H1 (cell line): ENCODE results near the gene CPE. TPM values are rescaled to one million over a fixed set of nuclear protein-coding genes. Genes with fewer than 3 reads are reported as not detected.

Source experiments
- CTCF ChIA-PET: fragments of 300-600 bp; sonication (Branson Sonifier 250); formaldehyde crosslinking; loops from one replicate; lab custom pipeline; 2021; ENCODE audit not compliant: partially characterized antibody; lab: Charles Lee
- POLR2A ChIA-PET: fragments of 300-600 bp; sonication (Branson Sonifier 250); formaldehyde crosslinking; loops from one replicate; lab custom pipeline; 2021; ENCODE audit warnings: inconsistent platforms; ENCODE audit not compliant: partially characterized antibody; lab: Charles Lee
- DNase-seq, 2 experiments: peaks; one replicate each; pipeline versions ENCODE4 v3.0.0 to v3.0.0-alpha.2; 2010 to 2022; ENCODE audit warnings: low spot score in 2 of 2, low read depth in 1 of 2, mixed read lengths in 1 of 2
- FAIRE-seq: peaks from 2 replicates; lab custom pipeline; 2011; peaks lifted over from hg19 to GRCh38; lab: Jason Lieb, UNC
- H2AFZ ChIP-seq: 2 replicates; pipeline ENCODE4 v1.8.1; 2012; ENCODE audit warnings: low read length, inconsistent platforms
- H2AK5ac ChIP-seq: 2 replicates; pipeline ENCODE4 v1.6.1; 2013; ENCODE audit warnings: low read depth, low read length
- H2BK120ac ChIP-seq: replicated peaks from 2 replicates; pipeline ENCODE3; 2013; ENCODE audit warnings: low read depth, low read length, inconsistent platforms
- H2BK12ac ChIP-seq: 2 replicates; pipeline ENCODE4 v1.6.1; 2013; ENCODE audit warnings: low read depth, low read length
- H2BK15ac ChIP-seq: 2 replicates; pipeline ENCODE4 v1.6.1; 2013; ENCODE audit warnings: low read length
- H2BK20ac ChIP-seq: 2 replicates; pipeline ENCODE4 v1.6.1; 2013; ENCODE audit warnings: low read length
- H2BK5ac ChIP-seq: 2 replicates; pipeline ENCODE4 v1.6.1; 2013; ENCODE audit warnings: low read depth, low read length
- H3K14ac ChIP-seq: 2 replicates; pipeline ENCODE4 v1.6.1; 2013; ENCODE audit warnings: inconsistent platforms; ENCODE audit not compliant: insufficient read length
- H3K18ac ChIP-seq: 2 replicates; pipeline ENCODE4 v1.6.1; 2013; ENCODE audit warnings: low read length; ENCODE audit errors: extremely low read depth
- H3K23ac ChIP-seq: 2 replicates; pipeline ENCODE4 v1.6.1; 2013; ENCODE audit warnings: inconsistent platforms; ENCODE audit not compliant: insufficient read length
- H3K23me2 ChIP-seq: 2 replicates; pipeline ENCODE4 v1.6.1; 2013; ENCODE audit warnings: low read depth, low read length
- H3K27ac ChIP-seq: 2 replicates; pipeline ENCODE4 v1.6.1; 2011; ENCODE audit warnings: low read depth, low read length, inconsistent platforms
- H3K27me3 ChIP-seq, 4 experiments: replicated peaks in 1 of 4; 1 replicate in 1 of 4; 2 replicates in 3 of 4; pipeline versions ENCODE4 v1.6.1 to v1.8.1; 2011 to 2013; ENCODE audit warnings: low read length in 3 of 4, mild to moderate bottlenecking in 3 of 4, inconsistent platforms in 2 of 4, mixed read lengths in 2 of 4, moderate library complexity in 1 of 4; ENCODE audit not compliant: control insufficient read depth in 3 of 4, insufficient read depth in 3 of 4; ENCODE audit errors: extremely low read depth in 1 of 4
- H3K36me3 ChIP-seq, 4 experiments: 2 replicates each; pipeline versions ENCODE4 v1.6.1 to v1.8.1; 2011 to 2013; ENCODE audit warnings: mild to moderate bottlenecking in 4 of 4, low read length in 3 of 4, moderate library complexity in 2 of 4, control low read depth in 1 of 4, inconsistent platforms in 1 of 4; ENCODE audit not compliant: insufficient read depth in 4 of 4, control insufficient read depth in 2 of 4
- H3K4ac ChIP-seq: replicated peaks from 2 replicates; pipeline ENCODE3; 2013; ENCODE audit warnings: low read length, low read depth, mixed read lengths, inconsistent platforms; ENCODE audit not compliant: insufficient read length
- H3K4me1 ChIP-seq, 4 experiments: replicated peaks in 1 of 4; 1 replicate in 1 of 4; 2 replicates in 3 of 4; pipeline versions ENCODE4 v1.6.1 to v1.8.1; 2011 to 2013; ENCODE audit warnings: low read length in 3 of 4, inconsistent platforms in 2 of 4, mixed read lengths in 1 of 4; ENCODE audit not compliant: insufficient read depth in 4 of 4, control insufficient read depth in 3 of 4
- H3K4me2 ChIP-seq, 2 experiments: 2 replicates each; pipeline versions ENCODE4 v1.6.1 to v1.8.1; 2011 to 2013; ENCODE audit warnings: low read depth in 2 of 2, low read length in 2 of 2, control low read depth in 1 of 2, inconsistent platforms in 1 of 2, mild to moderate bottlenecking in 1 of 2; ENCODE audit not compliant: insufficient read depth in 1 of 2
- H3K4me3 ChIP-seq, 4 experiments: fragments of 200-600, 300-600 bp in 1 of 4; sonication (generic), shearing (Covaris generic), sonication (Bioruptor Twin) in 1 of 4; 2 replicates each; pipeline versions ENCODE4 v1.5.1 to v1.8.1; 2011 to 2016; ENCODE audit warnings: low read length in 4 of 4, low read depth in 3 of 4, control low read depth in 2 of 4, inconsistent platforms in 2 of 4, mild to moderate bottlenecking in 2 of 4, mixed read lengths in 1 of 4, moderate library complexity in 1 of 4; ENCODE audit not compliant: insufficient read depth in 2 of 4; ENCODE audit errors: extremely low read depth in 1 of 4
- H3K56ac ChIP-seq: replicated peaks from 2 replicates; pipeline ENCODE3; 2013; ENCODE audit warnings: low read depth, mild to moderate bottlenecking, mixed read lengths, low read length, inconsistent platforms; ENCODE audit not compliant: insufficient read length
- H3K79me1 ChIP-seq: 2 replicates; pipeline ENCODE4 v1.6.1; 2013; ENCODE audit warnings: low read depth, low read length, control low read depth
- H3K79me2 ChIP-seq, 2 experiments: 2 replicates each; pipeline versions ENCODE4 v1.6.1 to v1.8.1; 2012 to 2013; ENCODE audit warnings: low read length in 2 of 2, mild to moderate bottlenecking in 2 of 2, inconsistent platforms in 1 of 2; ENCODE audit not compliant: insufficient read depth in 2 of 2, control insufficient read depth in 1 of 2
- H3K9ac ChIP-seq, 4 experiments: replicated peaks in 1 of 4; 1 replicate in 1 of 4; 2 replicates in 3 of 4; pipeline versions ENCODE4 v1.6.1 to v1.8.1; 2011 to 2013; ENCODE audit warnings: low read depth in 3 of 4, low read length in 3 of 4, control low read depth in 2 of 4, mild to moderate bottlenecking in 2 of 4, moderate library complexity in 2 of 4, inconsistent platforms in 1 of 4; ENCODE audit errors: extremely low read depth in 1 of 4
- H3K9me3 ChIP-seq, 2 experiments: 2 replicates each; pipeline versions ENCODE4 v1.6.1 to v1.8.1; 2012 to 2013; ENCODE audit warnings: mild to moderate bottlenecking in 2 of 2, moderate library complexity in 2 of 2, control low read depth in 1 of 2, inconsistent platforms in 1 of 2, low read depth in 1 of 2, low read length in 1 of 2, mixed read lengths in 1 of 2; ENCODE audit not compliant: insufficient read depth in 2 of 2
- H4K20me1 ChIP-seq, 2 experiments: replicated peaks in 1 of 2; 2 replicates each; pipeline versions ENCODE3 to v1.8.1; 2011 to 2013; ENCODE audit warnings: inconsistent platforms in 2 of 2, low read length in 2 of 2, mild to moderate bottlenecking in 1 of 2; ENCODE audit not compliant: insufficient read depth in 2 of 2, control insufficient read depth in 1 of 2
- H4K5ac ChIP-seq: 2 replicates; pipeline ENCODE4 v1.6.1; 2013; ENCODE audit warnings: low read length, low read depth, mixed read lengths, inconsistent platforms; ENCODE audit not compliant: insufficient read length
- H4K8ac ChIP-seq: 2 replicates; pipeline ENCODE4 v1.8.0; 2013; ENCODE audit warnings: mild to moderate bottlenecking, moderate library complexity, low read length, inconsistent platforms; ENCODE audit not compliant: insufficient read depth; ENCODE audit errors: extremely low read depth
- H4K91ac ChIP-seq: replicated peaks from 2 replicates; pipeline ENCODE3; 2013; ENCODE audit warnings: low read length, mixed read lengths, inconsistent platforms; ENCODE audit not compliant: insufficient read length
- PHF8 ChIP-seq: fragments of 200-600 bp; sonication (generic); conservative IDR thresholded peaks from 2 replicates; pipeline ENCODE4 v1.7.1; 2012; ENCODE audit warnings: low read depth, mild to moderate bottlenecking, inconsistent platforms, low read length, moderate library complexity
- SIN3A ChIP-seq, 2 experiments: IDR thresholded peaks in 1 of 2; conservative IDR thresholded peaks in 1 of 2; 2 replicates each; pipeline ENCODE4 v1.6.1; 2011 to 2012; ENCODE audit warnings: low read length in 2 of 2, improper control_type of control experiment in 1 of 2, low read depth in 1 of 2, mild to moderate bottlenecking in 1 of 2
- SP1 ChIP-seq: IDR thresholded peaks from 2 replicates; pipeline ENCODE4 v1.6.1; 2011; ENCODE audit warnings: low read depth, low read length
- TAF1 ChIP-seq: IDR thresholded peaks from 2 replicates; pipeline ENCODE4 v1.6.1; 2011; ENCODE audit warnings: mild to moderate bottlenecking, low read depth, low read length
- TEAD4 ChIP-seq: IDR thresholded peaks from 2 replicates; pipeline ENCODE4 v1.6.1; 2012; ENCODE audit warnings: low read depth, low read length, inconsistent platforms, mixed read lengths
- WGBS, 2 experiments: shearing (Covaris generic) in 1 of 2; methylation state at CpG; one replicate each; pipeline versions ENCODE4 v1.1.6 to v1.1.7; 2013 to 2015; ENCODE audit warnings: low lambda C conversion rate in 2 of 2, mixed read lengths in 2 of 2, inconsistent platforms in 1 of 2, low coverage in 1 of 2, missing lambda C conversion rate in 1 of 2; ENCODE audit not compliant: insufficient replicate concordance in 2 of 2, insufficient coverage in 1 of 2, insufficient read length in 1 of 2; ENCODE audit errors: extremely low coverage in 1 of 2, missing lambda C conversion rate in 1 of 2; 5-methylcytosine and 5-hydroxymethylcytosine counted together
- polyA plus RNA-seq, 7 experiments: library from polyadenylated mRNA; depleted of rRNA in 3 of 7; stranded (reverse) in 5 of 7; unstranded in 2 of 7; fragments of >200 nt in 5 of 7; fragments of 200-250 nt in 2 of 7; gene quantifications; 1 replicate in 5 of 7; 2 replicates in 1 of 7; 4 replicates in 1 of 7; pipeline versions ENCODE4 v1.2.1 to v1.2.3, GENCODE V29; 2011 to 2013; ENCODE audit warnings: missing spikeins in 2 of 7, mixed read lengths in 2 of 7
- total RNA-seq: library from RNA; stranded (reverse); fragmentation: NEBNext Ultra II Directional; extraction: Animal tissue kit (Norgen Biotek cat#: 25700); gene quantifications from 2 replicates; pipeline ENCODE4 v1.2.1, GENCODE V29; 2021

CPE gene
- total and polyA plus RNA-seq, 2 of the 8 experiments (the other 6 are each of a cell fraction or from before 2014, with no cell fraction given): 9.4 to 10.2 TPM

- Histone ChIP-seq H3K18ac (no peak overlapping the region), H4K5ac (no peak overlapping the region), H3K27me3 (no peaks in the 10 kb centered on the region), H2AFZ (no peak overlapping the region), H2BK5ac (no peak overlapping the region), H2AK5ac (no peak overlapping the region), H2BK12ac (no peak overlapping the region), H2BK15ac (no peak overlapping the region), H3K79me1 (no peaks in the 10 kb centered on the region; the same call in 1 of the 2 replicates), H3K79me2 (peaks cover 14 to 65% of the 10 kb centered on the region in 2 experiments), H3K4ac (no peak overlapping the region), H3K4me3 (no peak overlapping the region), H4K91ac (no peak overlapping the region), H4K8ac (no peak overlapping the region), H3K23ac (no peak overlapping the region), H3K4me1 (peaks cover 0 to 6% (median 1%) of the 10 kb centered on the region in 4 experiments; a peak in 2 of 7 replicates), H3K9ac (no peak overlapping the region), H2BK20ac (no peak overlapping the region), H3K14ac (no peak overlapping the region), H3K9me3 (no peaks in the 10 kb centered on the region), H3K56ac (no peak overlapping the region), H3K36me3 (peaks cover 3 to 95% (median 43%) of the 10 kb centered on the region in 4 experiments), H4K20me1 (peaks cover 19 to 20% of the 10 kb centered on the region in 2 experiments), H3K23me2 (no peaks in the 10 kb centered on the region; the same call in none of the 2 replicates), H2BK120ac (no peak overlapping the region), H3K27ac (no peak overlapping the region), H3K4me2 (no peak overlapping the region)
- FAIRE-seq: no peak
- WGBS, 2 experiments: 93% methylated on average over 6 of the region's 6 CpGs; no CpG with 5 or more reads in 1 of the 2 experiments
- ChIA-PET POLR2A (no interaction called here), CTCF (interaction anchor here (0.8 to 2.4 kb wide), 2 partner anchors 10 to 206 kb away, joined by 4 to 9 read pairs; no protein-coding TSS in a partner anchor)
- DNase-seq: no peak
- TF ChIP-seq SIN3A (conservative IDR thresholded peaks at IDR 0.05 in 1 of 2, IDR thresholded peaks at IDR 0.05 in 1 of 2; ENCODE audit: low read depth in 1 of 2, low read length in 2 of 2): no peak
- TF ChIP-seq TAF1: no peak
- TF ChIP-seq SP1: no peak
- no peak for TF ChIP-seq PHF8
- TF ChIP-seq TEAD4: no peak
Observed at GRCh38 chr4:165336743-165337142, 42.1 kb upstream of the CPE start.
